Astrocyte of the spinal cord (primary cell): ENCODE measurements around the gene CYB561.

Experiments used
- DNase-seq: peaks from one replicate; pipeline ENCODE4 v3.0.0; 2011; ENCODE audit warnings: low read depth, low spot score
- H3K4me3 ChIP-seq: 2 replicates; pipeline ENCODE4 v1.5.1; 2011; ENCODE audit warnings: low read depth, mild to moderate bottlenecking, low read length, moderate library complexity
- CTCF ChIP-seq: IDR thresholded peaks from 2 replicates; pipeline ENCODE4 v1.5.1; 2012; ENCODE audit warnings: low read depth, mild to moderate bottlenecking, low read length, inconsistent platforms
- in situ Hi-C: cut with HindIII; loops from 2 replicates; pipeline ENCODE4 v1.10.0; 2017; ENCODE audit warnings: low sequenced_read_pairs

Gene CYB561

GRCh38 chr17:63480192-63480784 lies 34.2 kb upstream of the CYB561 start:
- H3K4me3 ChIP-seq: no peak overlapping the region
- no peak for TF ChIP-seq CTCF
- in situ Hi-C loops: no loop called here
- no peak for DNase-seq

GRCh38 chr17:63479495-63480184 lies 33.5 kb upstream of the CYB561 start:
- DNase-seq: no peak
- TF ChIP-seq CTCF: no peak
- H3K4me3 ChIP-seq: no peak overlapping the region
- in situ Hi-C loops: no loop called here

GRCh38 chr17:63478814-63479494 lies 32.8 kb upstream of the CYB561 start:
- in situ Hi-C loops: no loop called here
- peak; percentile 96 for TF ChIP-seq CTCF
- no peak overlapping the region for H3K4me3 ChIP-seq

GRCh38 chr17:63477480-63478440 lies 31.7 kb upstream of the CYB561 start:
- in situ Hi-C loops: no loop called here
- TF ChIP-seq CTCF: no peak
- no peak for DNase-seq
- peak overlapping the region; percentile 31 for H3K4me3 ChIP-seq

More at GRCh38 chr17:63478814-63479494, 32.8 kb upstream of the CYB561 start:
- peak; percentile 89 for DNase-seq

GRCh38 chr17:63476854-63477479 lies 30.9 kb upstream of the CYB561 start, which contains the start of gene ACE:
ACE (plus strand) TSS chr17:63477061; CDS start chr17:63477095, 34 bp downstream.
- DNase-seq: no peak
- H3K4me3 ChIP-seq: peak within 1 kb of the TSS; percentile 37
- TF ChIP-seq CTCF: no peak
- in situ Hi-C loops: no loop called here

GRCh38 chr17:63476459-63476853 lies 30.4 kb upstream of the CYB561 start:
- DNase-seq: no peak
- no peak for TF ChIP-seq CTCF
- H3K4me3 ChIP-seq: peak overlapping the region; percentile 37
- in situ Hi-C loops: no loop called here
